RCC 7860 (cell line): Measurements from ENCODE around the gene RAPGEF5.

Experiments used
- DNase-seq: peaks from one replicate; pipeline ENCODE4 v3.0.0-alpha.2; 2015; ENCODE audit warnings: low spot score
- FAIRE-seq: peaks from 2 replicates; lab custom pipeline; 2012; peaks lifted over from hg19 to GRCh38; lab: Jason Lieb, UNC

Gene RAPGEF5, protein sequence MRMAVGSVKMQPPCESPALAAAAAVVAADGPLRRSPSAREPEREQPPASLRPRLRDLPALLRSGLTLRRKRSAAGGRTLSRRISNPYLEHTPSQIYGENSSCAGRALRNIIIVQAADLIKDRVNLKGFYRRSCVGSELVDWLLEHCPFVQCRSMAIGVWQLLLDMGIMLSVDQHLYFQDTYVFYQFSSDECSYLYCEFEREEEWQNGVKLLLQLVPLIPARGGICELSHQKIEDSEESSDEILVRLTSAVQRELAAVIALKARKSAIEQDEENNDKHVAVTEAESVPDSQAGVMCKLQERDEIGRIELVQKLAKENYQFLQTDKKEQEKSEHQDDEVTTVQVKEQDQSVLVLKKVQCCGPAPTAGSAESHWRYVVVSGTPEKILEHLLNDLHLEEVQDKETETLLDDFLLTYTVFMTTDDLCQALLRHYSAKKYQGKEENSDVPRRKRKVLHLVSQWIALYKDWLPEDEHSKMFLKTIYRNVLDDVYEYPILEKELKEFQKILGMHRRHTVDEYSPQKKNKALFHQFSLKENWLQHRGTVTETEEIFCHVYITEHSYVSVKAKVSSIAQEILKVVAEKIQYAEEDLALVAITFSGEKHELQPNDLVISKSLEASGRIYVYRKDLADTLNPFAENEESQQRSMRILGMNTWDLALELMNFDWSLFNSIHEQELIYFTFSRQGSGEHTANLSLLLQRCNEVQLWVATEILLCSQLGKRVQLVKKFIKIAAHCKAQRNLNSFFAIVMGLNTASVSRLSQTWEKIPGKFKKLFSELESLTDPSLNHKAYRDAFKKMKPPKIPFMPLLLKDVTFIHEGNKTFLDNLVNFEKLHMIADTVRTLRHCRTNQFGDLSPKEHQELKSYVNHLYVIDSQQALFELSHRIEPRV

DNA sequence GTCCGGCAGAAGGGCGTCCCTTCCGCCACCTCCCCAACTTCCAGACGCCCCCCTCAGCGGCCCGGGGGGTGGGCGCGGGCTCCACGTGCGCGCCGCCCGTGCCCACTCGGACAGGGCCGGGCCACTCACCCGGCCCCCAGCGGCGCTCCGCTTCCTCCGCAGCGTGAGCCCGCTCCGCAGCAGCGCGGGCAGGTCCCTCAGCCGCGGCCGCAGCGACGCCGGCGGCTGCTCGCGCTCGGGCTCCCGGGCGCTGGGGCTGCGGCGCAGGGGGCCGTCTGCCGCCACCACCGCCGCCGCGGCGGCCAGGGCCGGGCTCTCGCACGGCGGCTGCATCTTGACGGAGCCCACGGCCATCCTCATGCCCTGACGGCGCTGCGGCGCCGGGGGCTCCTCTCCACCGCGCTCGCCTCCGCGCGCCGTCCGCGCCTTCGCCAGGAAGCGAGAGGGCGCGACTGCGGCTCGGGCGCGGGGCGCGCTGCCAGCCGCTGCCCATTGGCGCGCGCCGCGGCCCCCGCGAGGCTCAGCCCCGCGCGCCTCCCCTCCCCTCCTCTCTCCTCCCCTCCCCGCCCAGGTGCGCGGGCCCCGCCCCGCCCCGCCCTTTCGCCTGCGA is at the start of gene RAPGEF5:
TSS of gene RAPGEF5 (minus strand) at position 454 of the 610 bp plus-strand sequence. CDS start at position 360, 94 bp downstream.
- no peak for DNase-seq
- no peak for FAIRE-seq

DNA sequence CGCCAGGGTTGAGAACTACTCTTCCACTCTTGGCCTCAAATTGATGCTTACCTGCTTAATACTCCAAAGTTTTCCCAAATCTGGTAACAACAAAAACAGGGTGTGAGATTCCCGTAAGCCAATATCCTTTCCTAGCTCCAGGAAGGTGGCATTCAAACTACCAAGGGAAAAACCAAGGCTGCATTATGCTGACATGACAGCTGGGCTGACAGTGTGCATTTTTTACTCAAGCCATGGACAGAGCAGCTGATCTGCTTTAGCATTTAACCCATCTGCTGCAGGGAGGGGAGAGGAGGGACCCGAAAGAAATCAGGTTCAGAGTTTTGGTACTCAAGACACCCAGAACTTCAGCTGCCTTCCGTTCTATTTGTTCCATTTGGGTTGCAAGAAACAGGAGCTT is 49.8 kb upstream of the RAPGEF5 start:
- DNase-seq (no peak), FAIRE-seq (no peak)

DNA sequence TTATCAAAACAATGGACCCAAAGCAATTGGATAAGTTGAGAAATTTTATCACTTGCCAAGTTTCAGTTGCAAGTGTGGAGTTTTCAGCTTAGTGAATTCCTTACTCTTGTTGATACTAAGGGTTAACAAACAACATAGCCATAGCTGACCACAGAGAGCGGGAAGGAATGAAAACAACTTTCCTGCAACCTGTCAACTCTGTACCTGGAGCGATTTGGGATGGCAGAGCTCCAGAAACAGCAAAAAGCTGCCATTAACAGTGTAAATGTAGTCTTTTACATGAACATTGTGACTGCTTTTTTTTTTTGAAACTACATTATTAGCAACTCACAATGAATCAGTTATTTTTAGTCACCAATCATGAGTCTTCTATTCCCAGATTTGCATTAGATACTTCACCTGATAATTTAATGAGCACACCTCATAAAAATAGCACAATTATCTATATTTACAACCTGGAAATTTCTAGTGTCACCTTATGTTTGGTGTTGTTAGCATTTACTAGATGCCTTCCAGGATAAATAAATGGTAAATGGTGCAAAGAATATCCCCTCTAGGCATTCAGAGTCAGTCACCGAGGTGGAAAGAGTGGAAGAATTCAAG is 47.6 kb upstream of the RAPGEF5 start:
- FAIRE-seq (no peak), DNase-seq (no peak)

GRCh38 chr7:22403344-22403743 is 46.4 kb upstream of the RAPGEF5 start:
- FAIRE-seq: no peak
- DNase-seq: no peak

- no peak for DNase-seq
These were observed 45.3 kb upstream of the RAPGEF5 start for GRCh38 chr7:22402250-22402649.

GRCh38 chr7:22400936-22401553 is 44.1 kb upstream of the RAPGEF5 start:
- DNase-seq (no peak), FAIRE-seq (no peak)

More at GRCh38 chr7:22402250-22402649, 45.3 kb upstream of the RAPGEF5 start:
- no peak for FAIRE-seq

GRCh38 chr7:22400150-22400814 is 43.3 kb upstream of the RAPGEF5 start:
- FAIRE-seq (no peak), DNase-seq (no peak)

- DNase-seq (no peak), FAIRE-seq (no peak)
These were observed 42.6 kb upstream of the RAPGEF5 start for GRCh38 chr7:22399546-22399945.

DNA sequence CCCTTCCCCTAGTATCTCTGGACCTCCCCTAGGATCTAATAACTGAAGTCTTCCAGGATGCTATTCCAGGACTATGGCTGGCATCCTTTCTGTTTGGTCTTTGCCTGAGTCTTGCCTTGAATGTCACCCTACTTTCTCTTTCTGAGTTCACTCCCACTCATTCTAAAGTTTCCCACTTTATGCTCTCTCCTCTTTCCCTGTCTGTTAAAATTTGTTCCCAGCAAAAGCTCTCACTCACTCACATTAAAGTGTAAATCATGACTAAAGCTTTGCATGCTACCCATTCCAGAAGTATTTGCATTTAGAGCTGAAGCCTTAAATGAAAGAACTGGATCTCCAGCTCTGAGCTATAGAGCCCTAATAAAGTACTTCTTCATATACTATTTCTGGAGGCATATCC is 42.1 kb upstream of the RAPGEF5 start:
- DNase-seq (no peak), FAIRE-seq (no peak)

DNA sequence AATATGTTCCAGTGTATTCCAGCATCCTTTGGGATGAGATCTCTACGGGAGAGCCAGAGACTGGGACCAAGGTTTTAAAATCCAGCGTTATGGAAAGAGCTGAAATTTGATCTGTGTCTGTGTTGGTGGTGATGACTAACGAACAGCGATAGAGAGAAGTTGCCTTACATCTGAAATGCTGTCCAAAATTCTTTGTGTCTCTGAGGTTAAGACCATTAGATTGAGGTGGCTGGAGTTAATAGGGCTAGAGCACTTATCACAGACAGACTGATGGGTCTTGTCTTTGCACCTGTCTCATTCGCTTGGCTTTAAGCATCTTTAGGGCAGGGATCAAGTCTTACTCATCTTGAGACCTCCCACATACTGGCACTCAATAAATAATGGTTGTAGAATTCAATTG is 41.0 kb upstream of the RAPGEF5 start:
- FAIRE-seq (no peak), DNase-seq (no peak)

- no peak for FAIRE-seq
- DNase-seq: no peak
These were observed 38.3 kb upstream of the RAPGEF5 start for GRCh38 chr7:22395222-22395621.

- no peak for DNase-seq
- FAIRE-seq: no peak
These were observed 37.8 kb upstream of the RAPGEF5 start for GRCh38 chr7:22394739-22395138.

DNA sequence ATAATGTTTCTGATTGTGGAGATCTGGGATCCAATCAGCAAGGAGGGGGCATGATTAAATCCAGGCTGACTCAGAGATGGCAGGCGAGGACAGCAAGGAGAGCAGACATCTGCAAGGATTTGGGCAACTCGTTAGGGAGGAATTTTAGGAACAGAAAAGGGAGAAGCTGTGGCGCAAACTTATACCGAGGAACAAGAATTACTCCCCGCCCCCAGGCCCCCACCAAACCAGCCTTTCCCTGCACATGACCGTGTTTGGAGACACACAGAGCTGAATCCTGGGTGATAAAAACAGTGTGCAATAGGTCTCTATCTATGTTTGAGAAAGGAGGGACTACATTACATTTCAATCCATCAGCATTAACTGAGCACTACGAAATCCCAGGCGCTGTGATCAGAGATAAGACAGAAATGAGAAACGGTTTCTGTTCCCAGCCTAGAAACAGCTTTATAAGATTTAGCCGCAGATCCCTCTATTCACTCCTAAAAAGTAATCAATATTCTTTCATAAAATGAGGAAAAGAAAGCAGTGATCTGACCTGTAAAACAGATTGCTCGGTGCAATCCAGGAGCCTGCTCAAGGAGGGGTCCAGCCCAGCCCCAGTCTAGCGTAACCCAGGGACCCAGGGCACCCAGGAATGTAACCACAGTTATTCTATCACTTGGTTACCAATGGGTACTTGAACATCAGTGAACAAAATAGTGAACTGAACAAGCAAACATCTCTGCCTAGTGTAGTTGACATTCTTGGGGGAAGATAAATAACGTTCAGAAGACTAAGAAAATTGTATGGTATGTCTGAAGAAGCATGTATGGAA is 37.2 kb upstream of the RAPGEF5 start:
- DNase-seq (no peak), FAIRE-seq (no peak)

- DNase-seq (no peak), FAIRE-seq (no peak)
These were observed 33.6 kb upstream of the RAPGEF5 start for GRCh38 chr7:22390516-22390915.

GRCh38 chr7:22389892-22390291 is 32.9 kb upstream of the RAPGEF5 start:
- no peak for DNase-seq
- FAIRE-seq: no peak

DNA sequence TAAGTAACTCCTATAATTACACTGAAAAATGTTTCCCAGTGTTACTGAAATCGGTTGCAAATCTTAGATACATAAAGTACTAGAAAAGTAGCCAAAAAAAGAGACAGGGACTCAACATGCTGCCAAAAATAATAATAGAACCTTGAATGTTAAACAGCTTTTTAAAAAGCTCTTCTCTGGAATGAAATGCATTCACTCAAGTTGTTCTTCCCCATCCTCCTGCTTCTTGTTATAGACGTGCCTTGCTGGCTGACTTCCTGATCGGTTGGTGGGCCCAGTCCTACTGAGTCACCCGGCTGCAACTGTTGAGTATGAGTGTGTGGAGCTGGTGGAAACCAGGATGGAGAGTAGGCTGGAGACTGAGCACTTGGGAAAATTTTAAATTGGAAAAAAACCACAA is 30.6 kb upstream of the RAPGEF5 start:
- no peak for FAIRE-seq

DNA sequence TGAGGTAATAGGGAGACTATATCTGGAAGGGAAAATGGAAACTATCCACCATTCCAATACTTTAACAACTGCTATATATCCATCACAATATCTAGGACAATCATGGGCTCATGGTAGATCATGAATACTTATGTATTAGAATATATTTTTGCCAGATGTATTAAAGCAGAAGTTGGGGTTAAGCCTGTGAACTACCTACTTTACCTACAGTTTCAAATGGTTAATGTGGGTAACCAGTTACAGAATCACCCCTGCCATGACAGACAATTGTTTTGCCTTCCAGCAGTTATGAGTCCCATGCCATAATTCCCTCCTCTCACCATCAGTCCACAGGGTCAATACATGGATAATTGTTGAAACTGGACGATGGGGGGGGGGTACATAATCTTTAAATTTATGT is 29.9 kb upstream of the RAPGEF5 start:
- FAIRE-seq: no peak
- no peak for DNase-seq

More for the DNA sequence above, 30.6 kb upstream of the RAPGEF5 start:
- DNase-seq: no peak

DNA sequence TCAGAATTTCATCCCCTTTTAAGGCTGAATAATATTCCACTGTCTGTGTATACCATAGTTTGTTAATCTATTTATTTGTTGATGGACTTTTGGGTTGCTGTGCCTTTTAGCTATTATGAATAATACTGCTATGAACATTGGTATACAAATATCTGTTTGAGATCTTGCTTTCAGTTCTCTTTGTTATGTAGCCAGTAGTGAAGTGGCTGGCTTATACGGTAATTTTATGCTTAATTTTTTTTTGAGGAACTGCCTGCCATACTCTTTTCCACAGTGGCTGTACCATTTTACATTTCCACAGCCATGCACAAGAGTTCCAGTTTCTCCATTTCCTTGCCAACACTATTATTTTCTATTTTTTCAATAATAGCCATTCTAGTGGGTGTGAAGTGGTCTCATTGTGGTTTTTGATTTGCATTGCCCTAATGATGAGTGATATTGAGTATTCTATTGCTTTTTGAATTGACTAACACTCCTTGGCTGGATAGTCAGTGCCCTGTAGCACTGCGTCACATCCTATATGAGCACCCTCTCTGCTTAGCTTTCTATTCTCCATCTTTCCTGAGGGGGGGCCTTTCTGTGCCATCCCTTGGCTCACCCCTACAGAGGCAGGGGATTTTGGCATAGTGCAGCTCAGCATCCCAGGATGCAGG is 29.4 kb upstream of the RAPGEF5 start:
- no peak for FAIRE-seq

GRCh38 chr7:22385326-22385725 is 28.4 kb upstream of the RAPGEF5 start:
- DNase-seq: no peak
- FAIRE-seq: no peak

More for the DNA sequence above, 29.4 kb upstream of the RAPGEF5 start:
- no peak for DNase-seq
